ENCODE measurements around the gene ANKEF1.

- TF ChIP-seq CTCF (conservative IDR thresholded peaks at IDR 0.05; ENCODE audit: low read depth, low read length) (no peak), EZH2 (IDR thresholded peaks at IDR 0.05; ENCODE audit: low read length, unreplicated experiment) (no peak), EZH2phosphoT487 (IDR thresholded peaks at IDR 0.05; ENCODE audit: borderline replicate concordance, low read length) (no peak)
Observed at GRCh38 chr20:10051185-10051584, 16.4 kb downstream of the ANKEF1 start.

All from PC-3 (cell line).